ENCODE measurements around the gene VIPR2. TPM values are rescaled to one million over a fixed set of nuclear protein-coding genes. Genes with fewer than 3 reads are reported as not detected.

The VIPR2 gene, protein sequence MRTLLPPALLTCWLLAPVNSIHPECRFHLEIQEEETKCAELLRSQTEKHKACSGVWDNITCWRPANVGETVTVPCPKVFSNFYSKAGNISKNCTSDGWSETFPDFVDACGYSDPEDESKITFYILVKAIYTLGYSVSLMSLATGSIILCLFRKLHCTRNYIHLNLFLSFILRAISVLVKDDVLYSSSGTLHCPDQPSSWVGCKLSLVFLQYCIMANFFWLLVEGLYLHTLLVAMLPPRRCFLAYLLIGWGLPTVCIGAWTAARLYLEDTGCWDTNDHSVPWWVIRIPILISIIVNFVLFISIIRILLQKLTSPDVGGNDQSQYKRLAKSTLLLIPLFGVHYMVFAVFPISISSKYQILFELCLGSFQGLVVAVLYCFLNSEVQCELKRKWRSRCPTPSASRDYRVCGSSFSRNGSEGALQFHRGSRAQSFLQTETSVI
- total RNA-seq (2014; rRNA removed; shearing (Covaris generic)), result not detected in 2 replicates

GRCh38 chr7:159144758-159145489, at the start of gene VIPR2:
TSS of gene VIPR2 (minus strand) at chr7:159144867. CDS start at chr7:159144771, 96 bp downstream.

